ENCODE results near the gene SLC25A30.

The SLC25A30 gene

GRCh38 chr13:45417790-45418534, at the start of gene SLC25A30:
TSS of gene SLC25A30 (minus strand) at chr13:45418373. CDS start at chr13:45411425, 6,948 bp downstream.
- peak; percentile 29 for DNase-seq (ENCODE audit: low read depth)

- no peak for DNase-seq (ENCODE audit: low read depth)
Measured at GRCh38 chr13:45466359-45466758, 48.2 kb upstream of the SLC25A30 start.

GRCh38 chr13:45464687-45465453, 46.7 kb upstream of the SLC25A30 start, which contains the start of gene COG3:
TSS of gene COG3 (plus strand) at chr13:45464939. CDS start at chr13:45465037, 98 bp downstream.
- peak; percentile 64 for DNase-seq (ENCODE audit: low read depth)

- no peak for DNase-seq (ENCODE audit: low read depth)
Measured at GRCh38 chr13:45464141-45464686, 46.0 kb upstream of the SLC25A30 start.

- no peak for DNase-seq (ENCODE audit: low read depth)
Measured at GRCh38 chr13:45456196-45456972, 38.2 kb upstream of the SLC25A30 start.

- DNase-seq (ENCODE audit: low read depth) = no peak
Measured at GRCh38 chr13:45454204-45454603, 36.0 kb upstream of the SLC25A30 start.

- no peak for DNase-seq (ENCODE audit: low read depth)
Measured at GRCh38 chr13:45451282-45451681, 33.1 kb upstream of the SLC25A30 start.

- DNase-seq (ENCODE audit: low read depth) = no peak
Measured at GRCh38 chr13:45448965-45449559, 30.9 kb upstream of the SLC25A30 start.

GRCh38 chr13:45447050-45447661, 29.0 kb upstream of the SLC25A30 start:
- no peak for DNase-seq (ENCODE audit: low read depth)

- DNase-seq (ENCODE audit: low read depth) = no peak
Measured at GRCh38 chr13:45446181-45446580, 28.0 kb upstream of the SLC25A30 start.

- DNase-seq (ENCODE audit: low read depth) = no peak
Measured at GRCh38 chr13:45445053-45445452, 26.9 kb upstream of the SLC25A30 start.

- DNase-seq (ENCODE audit: low read depth) = no peak
Measured at GRCh38 chr13:45441633-45442032, 23.5 kb upstream of the SLC25A30 start.

GRCh38 chr13:45439781-45440462, 21.7 kb upstream of the SLC25A30 start:
- no peak for DNase-seq (ENCODE audit: low read depth)

- DNase-seq (ENCODE audit: low read depth) = no peak
Measured at GRCh38 chr13:45439008-45439407, 20.8 kb upstream of the SLC25A30 start.

GRCh38 chr13:45437947-45438346, 19.8 kb upstream of the SLC25A30 start:
- DNase-seq (ENCODE audit: low read depth) = no peak

GRCh38 chr13:45436953-45437352, 18.8 kb upstream of the SLC25A30 start:
- no peak for DNase-seq (ENCODE audit: low read depth)

GRCh38 chr13:45436332-45436731, 18.2 kb upstream of the SLC25A30 start:
- DNase-seq (ENCODE audit: low read depth) = no peak

- no peak for DNase-seq (ENCODE audit: low read depth)
Measured at GRCh38 chr13:45434556-45435371, 16.6 kb upstream of the SLC25A30 start.

GRCh38 chr13:45433381-45433790, 15.2 kb upstream of the SLC25A30 start:
- no peak for DNase-seq (ENCODE audit: low read depth)

Data from HS-5 (cell line).